GM19438 (cell line): ENCODE data around the gene SNAI3.
A peak's percentile ranks its signal among the peaks of the same experiment; 100 is the strongest.

Source experiments
- ATAC-seq: cut with Tn5 transposase; IDR thresholded peaks from one replicate; pipeline ENCODE4 v1.9.1; 2021; ENCODE audit warnings: low read depth; ENCODE audit not compliant: unreplicated experiment

SNAI3 gene

DNA sequence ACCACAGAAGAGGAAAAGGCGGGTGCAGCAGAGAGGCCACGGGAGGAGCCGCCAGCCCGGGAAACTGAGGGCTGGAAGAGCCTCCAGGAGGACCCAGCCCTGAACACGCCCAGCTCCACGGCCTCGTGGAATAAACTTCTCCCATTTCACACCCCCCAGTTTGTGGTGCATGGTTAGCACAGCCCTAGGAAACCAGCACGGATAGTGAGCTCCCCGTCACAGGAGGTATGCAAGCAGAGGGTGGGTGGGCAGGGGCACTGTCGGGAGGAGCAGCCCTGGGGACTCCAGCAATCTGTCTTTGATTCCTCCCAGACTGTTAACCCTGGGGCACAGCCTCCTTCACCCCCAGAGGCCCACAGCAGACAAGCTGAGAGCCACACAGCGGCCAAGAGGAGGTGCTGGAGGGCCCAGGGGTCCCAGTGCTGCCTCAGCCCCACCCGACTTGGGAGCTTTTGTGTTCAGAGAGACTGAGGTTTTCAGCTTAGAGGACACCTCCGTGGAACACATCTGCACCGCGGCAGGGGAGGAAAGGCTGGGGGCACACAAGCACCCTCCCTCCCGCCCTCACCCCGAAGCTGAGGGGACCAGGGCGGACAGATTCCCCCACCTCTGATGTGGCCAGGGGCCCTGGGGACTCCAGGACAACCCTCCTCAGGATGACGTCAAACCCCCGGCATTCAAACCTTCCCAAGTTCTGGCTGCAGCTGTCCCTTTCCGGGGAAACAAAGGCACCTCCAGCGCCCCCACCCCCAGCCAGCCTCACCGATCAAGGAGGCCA lies 49.6 kb downstream of the SNAI3 start:
- no peak for ATAC-seq

DNA sequence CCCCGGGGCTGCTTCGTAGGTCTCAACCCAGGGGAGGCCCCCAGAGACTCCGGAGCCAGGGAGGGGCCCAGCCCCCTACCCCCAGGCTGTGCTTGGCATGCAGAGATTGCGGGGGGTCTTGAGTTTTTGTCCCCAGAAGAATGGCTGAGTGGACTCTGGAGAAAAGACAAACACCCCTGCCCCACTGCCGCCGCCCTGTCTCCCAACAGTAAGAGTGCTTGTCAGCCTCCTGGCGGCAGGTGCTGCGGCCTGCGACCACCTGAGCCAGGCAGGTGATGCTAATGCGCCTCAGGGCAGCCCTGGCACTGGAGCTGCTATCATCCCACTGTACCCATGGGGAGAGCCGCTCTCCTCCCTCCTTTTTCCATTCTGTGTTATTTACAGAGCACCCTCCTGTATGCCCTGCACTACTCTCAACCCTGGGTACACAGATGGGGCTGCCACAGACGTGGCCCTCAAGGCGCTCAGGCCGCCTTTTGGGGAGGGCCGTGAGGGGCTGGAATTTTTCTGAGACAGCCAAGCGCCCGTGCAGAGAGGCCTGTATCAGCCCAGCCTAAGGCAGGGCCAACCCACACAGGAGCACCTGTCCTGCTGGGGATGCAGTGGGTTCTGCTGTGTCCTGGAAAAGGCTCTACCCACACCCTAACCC lies 50.5 kb downstream of the SNAI3 start:
- ATAC-seq: no peak

DNA sequence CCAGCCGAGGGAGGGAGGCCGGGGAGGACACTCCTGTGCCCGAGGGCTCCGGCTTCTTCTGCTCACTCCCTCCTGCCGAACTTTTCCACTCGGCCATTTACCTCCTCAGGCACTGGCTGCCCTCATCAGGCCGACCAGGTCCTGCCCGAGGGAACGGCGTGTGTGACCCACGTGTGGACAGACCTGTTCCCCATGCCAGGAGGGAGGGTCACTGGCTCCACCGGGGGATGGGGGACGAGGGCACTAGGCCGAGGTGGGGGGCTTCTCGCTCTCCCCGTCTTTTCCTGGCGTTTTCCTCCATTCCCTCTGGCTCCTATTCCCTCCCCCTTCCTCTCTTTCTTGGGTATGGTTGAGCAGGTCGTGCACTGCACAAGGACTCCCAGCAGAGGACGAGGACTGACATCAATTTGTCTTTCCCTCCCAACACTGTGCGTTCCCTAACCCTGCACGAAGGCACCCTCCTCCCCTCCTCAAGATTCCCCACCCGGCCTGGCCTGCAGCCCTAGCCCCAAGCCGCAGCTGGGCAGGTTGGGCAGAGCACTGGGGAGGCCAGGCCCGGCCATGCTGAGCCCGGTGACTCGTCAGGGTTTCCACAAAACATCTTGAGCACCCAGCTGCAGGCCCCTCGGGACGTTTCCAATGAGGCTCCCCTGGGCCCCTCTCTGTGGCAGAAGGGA lies 51.2 kb downstream of the SNAI3 start:
- ATAC-seq: no peak

DNA sequence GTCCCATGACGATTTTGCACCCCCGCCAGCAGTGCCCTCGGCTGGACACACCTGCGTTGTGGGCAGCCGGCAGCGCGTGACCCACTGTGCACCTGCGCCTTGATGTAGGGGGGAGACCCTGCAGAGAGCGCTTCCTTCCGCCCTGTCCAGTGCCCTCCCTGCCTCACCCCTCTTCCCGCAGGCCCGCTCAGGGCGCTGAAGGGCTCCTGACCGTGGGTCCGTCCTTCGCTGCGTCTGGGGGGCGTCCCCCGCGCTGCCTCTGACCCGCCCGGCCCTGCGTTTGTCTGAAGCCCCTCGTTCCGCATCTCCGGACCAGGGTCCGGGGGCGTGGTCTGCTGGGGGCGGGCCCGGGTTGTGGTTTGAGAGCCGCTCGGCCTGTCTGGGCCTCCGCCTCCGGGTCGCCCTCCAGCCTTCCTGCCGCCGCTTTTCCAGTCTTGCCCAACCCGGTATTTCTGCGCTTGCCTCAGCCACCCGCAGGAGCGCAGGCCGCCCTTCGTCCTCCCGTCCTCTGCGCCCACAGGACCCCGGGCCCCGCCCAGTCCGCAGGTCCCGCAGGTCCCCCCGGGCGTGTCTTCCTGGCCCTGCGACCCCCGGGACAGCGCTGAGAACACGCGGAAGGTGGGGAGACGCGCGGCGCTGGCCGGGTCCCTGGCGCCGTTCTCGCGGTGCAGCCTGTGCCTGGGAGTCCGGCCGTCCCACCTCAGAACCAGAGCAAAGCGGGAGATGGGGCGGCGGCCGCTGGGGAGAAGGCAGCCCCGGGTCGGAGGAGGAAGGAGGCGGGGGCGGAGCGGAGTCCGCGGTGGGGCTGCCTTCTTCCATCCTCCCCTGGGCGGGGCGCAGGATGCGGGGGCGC lies 51.9 kb downstream of the SNAI3 start:
- ATAC-seq: peak; percentile 53

DNA sequence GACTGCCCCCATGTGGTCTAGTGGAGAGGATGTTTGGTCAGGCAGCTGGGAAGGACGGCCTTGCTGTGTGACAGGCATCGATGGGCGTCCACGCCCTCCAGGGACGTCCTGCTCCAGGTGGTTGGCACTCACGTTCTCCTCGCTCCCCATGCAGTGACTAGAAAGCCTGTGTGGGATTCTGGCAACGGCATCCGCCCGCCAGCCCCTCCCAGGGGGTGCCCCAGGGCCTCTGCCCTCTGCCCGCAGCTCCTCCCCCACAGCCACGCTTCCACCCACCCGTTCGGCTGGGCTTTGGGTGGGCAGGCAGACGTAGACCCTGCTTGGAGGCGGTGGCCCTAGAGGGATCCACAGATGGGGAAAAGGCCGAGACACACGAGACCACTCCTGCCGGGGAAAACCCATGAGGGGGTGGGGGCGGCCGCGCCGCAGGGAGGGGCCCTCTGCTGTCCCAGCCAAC lies 52.6 kb downstream of the SNAI3 start:
- ATAC-seq: peak; percentile 34

DNA sequence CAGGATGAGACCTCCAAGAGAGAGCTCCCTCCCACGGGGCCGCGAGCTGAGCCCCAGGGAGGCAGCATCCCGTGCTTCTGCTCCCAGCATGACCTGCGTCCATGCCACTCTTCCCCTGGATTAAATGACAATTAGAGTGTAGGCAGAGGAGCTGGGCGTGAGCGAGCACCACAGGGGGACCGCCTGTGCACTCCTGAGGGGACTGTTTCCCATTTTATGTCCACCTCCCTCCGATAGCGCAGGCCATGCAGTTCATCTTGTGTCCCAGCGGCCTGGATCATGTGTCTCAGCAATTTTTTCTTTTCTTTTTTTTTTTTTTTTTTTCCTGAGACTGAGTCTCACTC lies 53.7 kb downstream of the SNAI3 start:
- no peak for ATAC-seq

DNA sequence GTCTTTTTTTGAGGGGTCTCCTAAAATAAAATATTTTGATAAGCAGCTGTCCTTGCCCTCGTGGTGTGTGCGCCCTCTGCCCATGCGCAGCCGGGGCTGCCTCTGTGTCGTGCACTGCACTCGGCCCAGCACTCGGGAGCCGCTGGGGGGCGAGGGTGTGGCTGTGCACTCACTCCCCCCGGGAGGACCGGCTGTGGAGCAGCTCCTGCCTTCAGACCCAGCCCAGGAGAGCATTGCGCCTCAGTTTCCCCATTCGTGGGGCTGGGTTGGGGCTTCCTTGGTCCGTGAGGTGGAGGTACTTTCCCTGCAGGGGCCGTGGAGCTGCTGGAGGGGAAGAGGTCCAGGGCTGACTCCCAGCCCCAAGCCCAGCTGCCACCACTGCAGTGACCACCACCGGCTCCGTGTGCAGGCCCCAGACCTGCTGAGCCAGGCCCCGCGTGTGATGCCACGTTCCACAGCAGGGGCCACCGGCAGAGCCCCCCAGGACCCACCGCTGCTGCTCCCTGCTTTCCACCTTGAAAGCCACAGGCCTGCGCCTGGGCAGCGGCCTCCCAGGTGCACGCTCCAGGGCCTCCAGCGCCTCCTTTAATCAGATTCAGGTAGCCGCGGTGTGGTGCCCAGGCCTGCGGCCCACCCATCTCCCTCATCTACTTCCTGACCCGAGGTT lies 54.3 kb downstream of the SNAI3 start:
- ATAC-seq: no peak

DNA sequence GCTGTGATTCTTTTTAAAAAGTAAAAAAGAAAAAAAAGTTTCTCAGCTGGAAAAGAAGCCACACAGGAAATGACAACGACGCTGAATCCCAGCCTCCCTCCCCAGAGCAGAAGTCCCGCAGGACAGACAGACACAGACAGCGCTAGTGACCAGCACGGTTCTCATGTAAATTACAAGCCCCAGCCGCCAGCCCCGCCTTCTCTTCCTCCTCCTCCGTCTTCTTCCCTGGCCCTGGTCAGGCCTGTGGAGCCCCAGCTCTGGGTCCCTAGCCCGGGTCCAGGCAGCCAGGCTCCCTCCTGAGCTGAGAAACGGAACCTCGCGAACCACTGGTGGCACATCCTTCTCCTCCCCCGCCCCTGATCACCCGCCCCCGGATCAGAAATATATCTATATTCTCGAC lies 54.9 kb downstream of the SNAI3 start:
- no peak for ATAC-seq

DNA sequence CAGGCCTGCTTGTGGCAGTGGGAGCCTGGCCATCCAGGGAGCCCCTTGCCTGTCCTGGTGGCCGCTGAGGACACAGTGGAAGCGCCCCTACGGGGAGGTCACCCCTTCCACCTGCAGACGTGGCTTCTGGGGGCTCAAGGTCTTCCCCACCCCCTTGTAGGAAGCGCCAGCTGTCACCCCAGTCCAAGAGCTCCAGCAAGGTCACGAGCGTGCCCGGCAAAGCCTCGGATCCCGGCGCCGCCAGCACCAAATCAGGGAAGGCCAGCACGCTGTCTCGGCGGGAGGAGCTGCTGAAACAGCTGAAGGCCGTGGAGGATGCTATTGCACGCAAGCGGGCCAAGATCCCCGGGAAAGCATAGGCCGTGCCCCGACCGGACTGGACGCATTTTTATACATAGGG lies 55.4 kb downstream of the SNAI3 start:
- no peak for ATAC-seq

DNA sequence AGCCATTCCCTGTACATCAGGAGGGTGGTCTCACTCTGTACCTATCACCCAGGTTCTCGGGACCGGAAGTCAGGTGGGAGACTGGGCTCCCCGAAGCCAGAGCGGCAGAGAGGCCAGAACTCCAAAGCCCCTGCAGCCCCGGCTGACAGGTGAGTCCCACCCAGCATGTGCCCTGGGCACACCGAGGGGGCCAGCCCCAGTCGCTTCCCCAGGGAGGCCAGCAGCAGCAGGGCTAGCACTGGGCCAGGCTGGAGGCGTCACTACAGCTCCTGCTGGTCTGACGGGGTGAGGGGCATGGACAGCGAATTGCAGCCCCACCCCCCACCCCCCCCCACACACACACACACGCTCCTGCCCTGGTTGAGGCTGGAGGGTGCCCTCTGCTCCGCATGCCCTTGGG lies 55.9 kb downstream of the SNAI3 start:
- ATAC-seq: no peak

DNA sequence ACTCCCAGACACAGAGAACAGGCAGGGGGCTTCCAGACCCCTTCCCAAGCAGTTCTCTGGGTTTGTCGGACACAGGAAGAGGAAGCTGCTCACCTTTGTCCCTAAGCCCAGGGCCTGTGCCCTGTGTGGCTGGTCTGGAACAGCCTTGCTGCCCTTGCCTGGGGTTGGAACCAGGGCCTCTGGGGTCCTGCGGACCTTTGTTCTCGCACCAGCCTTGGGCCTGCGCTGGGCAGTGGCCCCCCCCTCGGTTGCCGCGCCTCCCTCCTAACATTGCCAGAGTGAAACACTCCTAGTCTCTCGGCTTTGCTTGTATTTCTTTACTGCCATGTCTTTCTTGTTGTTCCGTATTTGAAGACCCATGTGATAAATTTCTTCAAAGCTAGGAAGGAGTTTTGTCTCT lies 56.5 kb downstream of the SNAI3 start:
- no peak for ATAC-seq

DNA sequence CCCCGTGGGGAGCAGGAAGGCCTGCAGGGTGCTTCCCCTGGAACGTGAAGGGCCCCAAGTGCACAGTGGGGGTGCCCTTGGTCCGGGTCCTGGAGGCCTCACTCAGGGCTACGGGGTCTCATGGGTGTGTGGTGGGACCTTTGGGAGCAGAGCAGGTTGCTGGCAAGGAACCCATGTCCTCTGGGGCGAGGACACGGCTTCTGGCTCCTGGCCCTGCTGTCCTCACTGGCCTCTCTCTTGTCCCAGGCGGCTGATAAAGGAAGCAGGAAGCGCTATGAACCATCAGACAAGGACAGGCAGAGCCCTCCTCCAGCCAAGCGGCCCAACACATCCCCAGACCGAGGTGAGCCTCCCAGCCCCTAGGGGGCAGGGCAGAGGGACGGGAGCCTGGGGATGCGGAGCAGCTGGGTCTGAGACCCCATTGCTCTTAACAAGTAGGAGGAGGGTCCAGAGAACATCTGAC lies 57.8 kb downstream of the SNAI3 start:
- ATAC-seq: no peak
